Parathyroid adenoma (tissue), 2 donors: ENCODE measurements around the gene RPL39L.

Experiments used
- H2AFZ ChIP-seq: fragments of 300-600 bp; sonication (generic); one replicate; pipeline ENCODE4 v1.7.0; 2017; ENCODE audit warnings: antibody characterized with exemption, mild to moderate bottlenecking
- H3K27ac ChIP-seq: fragments of 300-600 bp; sonication (generic); one replicate; pipeline ENCODE4 v1.7.0; 2017
- H3K27me3 ChIP-seq: fragments of 300-600 bp; sonication (generic); one replicate; pipeline ENCODE4 v1.7.0; 2017; ENCODE audit warnings: low read length; ENCODE audit not compliant: control insufficient read depth, insufficient read depth
- H3K36me3 ChIP-seq: fragments of 300-600 bp; sonication (generic); one replicate; pipeline ENCODE4 v1.7.0; 2017; ENCODE audit warnings: low read length; ENCODE audit not compliant: control insufficient read depth, insufficient read depth
- H3K4me1 ChIP-seq: fragments of 300-600 bp; sonication (generic); one replicate; pipeline ENCODE4 v1.7.0; 2017; ENCODE audit warnings: control low read depth
- H3K4me2 ChIP-seq: fragments of 300-600 bp; sonication (generic); one replicate; pipeline ENCODE4 v1.7.0; 2017; ENCODE audit warnings: low read length
- H3K4me3 ChIP-seq: fragments of 300-600 bp; sonication (generic); one replicate; pipeline ENCODE4 v1.7.0; 2017; ENCODE audit warnings: low read depth, low read length
- H3K79me2 ChIP-seq: fragments of 300-600 bp; sonication (generic); one replicate; pipeline ENCODE4 v1.7.0; 2017; ENCODE audit warnings: control low read depth
- H3K9ac ChIP-seq: fragments of 300-600 bp; sonication (generic); one replicate; pipeline ENCODE4 v1.7.0; 2017; ENCODE audit warnings: mild to moderate bottlenecking
- H3K9me3 ChIP-seq: fragments of 300-600 bp; sonication (generic); one replicate; pipeline ENCODE4 v1.7.0; 2017; ENCODE audit warnings: low read length; ENCODE audit not compliant: control insufficient read depth
- TF ChIP-seq, protein P1 (sequence below): fragments of 300-600 bp; sonication (generic); IDR thresholded peaks from one replicate; pipeline ENCODE4 v1.7.0; 2017; ENCODE audit warnings: antibody characterized with exemption, mild to moderate bottlenecking
- donor health status: primary hyperparathyroidism.

RPL39L gene

GRCh38 chr3:187084126-187084525 is 55.2 kb downstream of the RPL39L start:
- Histone ChIP-seq H3K9me3 (no peaks in the 10 kb centered on the region), H3K4me1 (no peaks in the 10 kb centered on the region)

GRCh38 chr3:187082758-187083375 is 56.4 kb downstream of the RPL39L start:
- Histone ChIP-seq H3K4me2 (no peak overlapping the region), H3K4me1 (no peaks in the 10 kb centered on the region), H3K27ac (no peak overlapping the region), H3K27me3 (no peaks in the 10 kb centered on the region), H3K9me3 (no peaks in the 10 kb centered on the region), H3K36me3 (peaks cover 2% of the 10 kb centered on the region), H2AFZ (no peak overlapping the region), H3K9ac (no peak overlapping the region), H3K79me2 (no peaks in the 10 kb centered on the region), H3K4me3 (no peak overlapping the region)
- TF ChIP-seq, protein P1, sequence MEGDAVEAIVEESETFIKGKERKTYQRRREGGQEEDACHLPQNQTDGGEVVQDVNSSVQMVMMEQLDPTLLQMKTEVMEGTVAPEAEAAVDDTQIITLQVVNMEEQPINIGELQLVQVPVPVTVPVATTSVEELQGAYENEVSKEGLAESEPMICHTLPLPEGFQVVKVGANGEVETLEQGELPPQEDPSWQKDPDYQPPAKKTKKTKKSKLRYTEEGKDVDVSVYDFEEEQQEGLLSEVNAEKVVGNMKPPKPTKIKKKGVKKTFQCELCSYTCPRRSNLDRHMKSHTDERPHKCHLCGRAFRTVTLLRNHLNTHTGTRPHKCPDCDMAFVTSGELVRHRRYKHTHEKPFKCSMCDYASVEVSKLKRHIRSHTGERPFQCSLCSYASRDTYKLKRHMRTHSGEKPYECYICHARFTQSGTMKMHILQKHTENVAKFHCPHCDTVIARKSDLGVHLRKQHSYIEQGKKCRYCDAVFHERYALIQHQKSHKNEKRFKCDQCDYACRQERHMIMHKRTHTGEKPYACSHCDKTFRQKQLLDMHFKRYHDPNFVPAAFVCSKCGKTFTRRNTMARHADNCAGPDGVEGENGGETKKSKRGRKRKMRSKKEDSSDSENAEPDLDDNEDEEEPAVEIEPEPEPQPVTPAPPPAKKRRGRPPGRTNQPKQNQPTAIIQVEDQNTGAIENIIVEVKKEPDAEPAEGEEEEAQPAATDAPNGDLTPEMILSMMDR: no peak

More at GRCh38 chr3:187084126-187084525, 55.2 kb downstream of the RPL39L start:
- peaks cover 2% of the 10 kb centered on the region for H3K36me3 ChIP-seq
- no peak overlapping the region for H3K4me3 ChIP-seq
- H3K27me3 ChIP-seq: no peaks in the 10 kb centered on the region
- H3K79me2 ChIP-seq: no peaks in the 10 kb centered on the region
- H3K9ac ChIP-seq: no peak overlapping the region
- H3K4me2 ChIP-seq: no peak overlapping the region
- TF ChIP-seq, protein P1: no peak
- no peak overlapping the region for H2AFZ ChIP-seq
- no peak overlapping the region for H3K27ac ChIP-seq

DNA sequence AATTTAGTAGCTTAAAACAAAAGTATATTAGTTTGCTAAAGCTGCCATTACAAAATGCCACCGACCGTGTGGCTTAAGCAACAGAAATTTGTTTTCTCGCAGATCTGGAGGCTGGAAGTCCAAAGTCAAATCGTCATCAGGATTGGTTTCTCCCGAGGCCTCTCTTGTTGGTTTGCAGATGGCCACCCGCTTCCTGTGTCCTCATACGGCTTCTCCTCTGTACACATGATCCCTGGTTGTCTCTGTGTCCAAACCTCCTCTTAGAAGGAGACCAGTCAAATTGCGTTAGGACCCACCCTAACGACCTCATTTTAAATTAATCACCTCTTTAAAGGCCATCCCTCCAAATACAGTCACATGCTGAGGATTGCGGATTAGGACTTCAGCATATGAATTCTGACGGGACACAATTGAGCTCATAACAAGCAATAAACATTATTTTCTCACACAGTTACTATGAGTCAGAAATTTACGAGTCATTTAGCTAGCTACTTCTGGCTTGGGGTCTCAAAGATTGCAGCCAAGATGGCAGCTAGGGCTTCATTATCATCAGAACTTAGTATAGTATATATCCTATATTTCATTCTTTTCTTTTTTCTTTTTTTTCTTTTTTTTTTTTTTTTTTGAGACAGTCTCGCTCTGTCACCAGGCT is 58.4 kb downstream of the RPL39L start:
- Histone ChIP-seq H3K4me2 (no peak overlapping the region), H2AFZ (no peak overlapping the region), H3K9me3 (no peaks in the 10 kb centered on the region), H3K4me1 (no peaks in the 10 kb centered on the region), H3K79me2 (no peaks in the 10 kb centered on the region), H3K27me3 (no peaks in the 10 kb centered on the region), H3K4me3 (no peak overlapping the region), H3K9ac (no peak overlapping the region), H3K36me3 (no peaks in the 10 kb centered on the region), H3K27ac (no peak overlapping the region)
- TF ChIP-seq, protein P1: no peak

DNA sequence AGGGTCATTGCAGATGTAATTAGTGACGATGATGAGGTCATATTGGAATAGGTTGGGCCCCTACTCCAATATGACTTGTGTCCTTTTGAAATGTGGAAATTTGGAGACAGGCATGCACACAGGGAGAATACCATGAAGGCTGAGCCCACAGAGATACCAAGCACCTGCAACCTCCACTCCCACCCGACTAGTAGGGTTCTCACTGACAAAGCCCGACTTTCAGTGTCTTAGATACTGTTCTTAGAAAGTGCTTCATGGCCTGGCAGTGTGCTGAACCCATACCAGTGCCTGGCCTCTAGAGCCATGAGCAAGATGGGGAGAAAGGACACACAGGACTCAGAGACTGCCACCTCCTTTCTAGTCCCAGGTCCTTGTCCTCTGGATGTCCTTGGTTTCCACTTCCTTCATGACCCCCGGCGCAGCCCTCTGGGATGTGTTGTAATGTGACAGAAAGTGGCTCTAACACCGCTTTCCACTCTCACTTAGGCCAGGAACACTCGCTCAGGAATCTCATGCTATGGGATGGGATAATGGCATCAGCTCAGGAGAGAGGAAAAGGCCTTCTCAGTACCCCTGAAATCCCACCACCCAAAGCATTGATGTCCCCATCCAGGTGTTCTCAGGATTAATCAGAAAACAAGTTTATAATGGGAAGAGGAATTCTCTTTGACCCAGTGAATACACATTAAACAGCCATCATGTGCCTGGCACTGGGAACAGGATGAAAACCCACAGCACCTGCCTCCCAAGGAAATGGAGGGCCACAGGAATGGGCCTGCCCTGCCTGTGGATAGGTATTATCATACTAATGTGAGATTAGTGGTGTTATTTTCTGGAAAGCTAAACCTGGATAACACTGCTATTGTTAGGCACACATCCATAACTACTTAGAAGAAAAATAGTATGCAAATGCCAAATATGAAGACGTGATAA is 59.9 kb downstream of the RPL39L start:
- H2AFZ ChIP-seq: no peak overlapping the region
- no peaks in the 10 kb centered on the region for H3K9me3 ChIP-seq
- no peaks in the 10 kb centered on the region for H3K4me1 ChIP-seq
- no peaks in the 10 kb centered on the region for H3K79me2 ChIP-seq
- H3K36me3 ChIP-seq: no peaks in the 10 kb centered on the region
- H3K4me2 ChIP-seq: no peak overlapping the region
- H3K27ac ChIP-seq: no peak overlapping the region
- no peak overlapping the region for H3K4me3 ChIP-seq
- TF ChIP-seq, protein P1: no peak
- no peak overlapping the region for H3K9ac ChIP-seq
- H3K27me3 ChIP-seq: no peaks in the 10 kb centered on the region
